ENCODE measurements around the gene PRKCZ.

PRKCZ gene

DNA sequence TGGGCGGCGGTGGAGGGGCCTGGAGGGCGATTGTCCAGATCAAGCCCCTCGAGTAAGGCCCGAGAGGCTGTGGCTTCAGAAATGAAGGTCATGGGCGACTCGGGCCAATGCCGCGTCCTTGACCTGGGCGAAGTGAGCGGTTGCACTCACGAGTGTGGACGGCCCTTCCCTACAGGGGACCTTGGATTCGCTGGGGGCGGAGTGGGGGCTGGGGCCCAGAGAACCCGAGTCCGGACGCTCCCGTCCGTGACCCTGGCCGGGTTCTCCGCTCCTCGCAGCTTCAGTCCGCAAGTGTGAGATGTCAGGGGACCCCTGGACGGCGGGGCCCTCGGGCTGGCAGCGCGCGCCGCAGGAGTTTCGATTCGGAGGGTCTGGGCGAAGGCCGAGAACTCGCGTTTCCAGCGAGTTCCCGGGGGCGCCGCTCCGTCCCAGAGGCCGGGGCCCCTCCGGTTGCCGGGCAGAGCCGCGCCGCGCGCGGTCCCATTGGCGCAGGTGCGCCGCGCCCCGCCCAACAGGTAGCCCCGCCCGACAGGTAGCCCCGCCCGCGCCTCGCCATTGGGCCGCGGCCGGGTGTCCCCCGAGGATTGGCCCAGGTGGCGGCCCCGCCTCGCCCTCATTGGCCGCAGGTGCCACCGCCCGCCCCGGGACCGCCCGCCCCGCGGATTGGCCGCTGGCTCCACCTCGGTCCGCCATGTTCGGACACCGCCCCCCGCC, at the start of gene PRKCZ:
Gene PRKCZ (plus strand): TSS at position 694 of the 714 bp plus-strand sequence. CDS start 220 bp downstream, outside the sequence.
- in situ Hi-C loops (cut with HindIII; ENCODE audit: low sequenced_read_pairs), result loop anchor here (10.0 kb wide), 1 partner anchor 65 kb away; no protein-coding TSS in a partner anchor

DNA sequence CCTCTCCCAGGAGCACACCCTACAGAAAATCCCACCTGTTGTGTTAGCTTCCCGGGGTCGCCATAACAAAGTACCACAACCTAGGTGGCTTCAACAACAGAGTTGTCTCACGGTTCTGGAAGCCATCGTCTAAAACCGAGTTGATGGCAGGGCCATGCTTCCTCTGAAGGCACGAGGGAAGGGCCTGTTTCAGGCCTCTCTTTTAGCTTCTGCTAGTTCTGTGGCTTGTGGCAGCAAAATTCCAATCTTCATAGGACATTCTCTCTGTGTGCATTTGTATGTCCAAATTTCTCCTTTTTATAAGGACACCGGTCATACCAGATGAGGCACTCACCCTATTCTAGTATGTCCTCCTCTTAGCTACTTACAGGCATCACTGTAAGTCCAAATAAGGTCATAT, 49.8 kb upstream of the PRKCZ start:
- in situ Hi-C loops (cut with HindIII; ENCODE audit: low sequenced_read_pairs), result no loop called here

DNA sequence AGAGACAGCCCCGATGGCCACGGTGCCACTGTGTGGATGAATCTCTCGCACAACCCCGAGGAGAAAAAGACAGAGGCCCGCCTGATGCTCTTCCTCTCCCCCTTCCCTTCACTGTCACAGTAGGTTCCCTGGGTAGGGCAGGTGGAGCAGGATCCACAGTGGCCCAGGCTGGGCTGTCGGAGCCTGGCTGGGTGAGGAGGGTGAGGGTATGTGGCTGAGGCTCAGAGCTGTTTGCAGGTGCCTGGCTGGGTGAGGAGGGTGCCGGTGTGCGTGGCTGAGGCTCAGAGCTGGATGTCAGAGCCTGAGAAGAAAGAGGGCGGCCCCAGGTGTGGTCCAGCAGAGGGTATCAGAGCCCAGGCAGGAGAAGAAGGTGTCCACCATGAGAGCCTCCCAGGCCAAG, 49.4 kb upstream of the PRKCZ start:
- in situ Hi-C loops (cut with HindIII; ENCODE audit: low sequenced_read_pairs), result no loop called here

DNA sequence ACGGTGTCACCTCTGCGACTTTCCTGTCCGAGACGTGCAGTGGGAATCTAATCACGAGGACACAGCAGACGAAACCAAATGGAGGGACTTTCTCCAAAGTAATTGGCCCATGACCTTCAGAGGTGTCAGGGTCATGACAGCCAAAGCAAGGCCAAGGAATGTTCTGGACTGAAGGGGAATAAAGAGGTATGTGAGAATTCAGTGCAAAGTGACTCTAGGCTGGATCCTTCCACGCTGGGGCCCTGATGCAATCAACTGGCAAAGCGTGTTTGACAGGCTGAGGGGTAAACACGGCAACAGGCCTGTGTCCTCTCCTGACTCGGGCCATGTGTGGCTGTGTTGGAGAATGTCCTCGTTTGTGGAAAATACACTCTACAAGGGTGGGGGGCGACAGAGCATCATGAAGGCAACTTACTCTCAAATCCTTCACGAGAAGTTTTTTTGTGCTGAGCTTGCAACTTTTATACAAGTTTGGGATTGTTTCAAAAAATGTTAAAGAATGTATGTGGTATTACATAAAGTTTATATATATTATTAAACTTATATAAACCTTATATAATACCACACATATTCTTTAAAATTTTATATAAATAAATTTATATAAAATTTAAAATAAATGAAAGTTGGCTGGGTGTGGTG, 48.3 kb upstream of the PRKCZ start:
- in situ Hi-C loops (cut with HindIII; ENCODE audit: low sequenced_read_pairs), result no loop called here

DNA sequence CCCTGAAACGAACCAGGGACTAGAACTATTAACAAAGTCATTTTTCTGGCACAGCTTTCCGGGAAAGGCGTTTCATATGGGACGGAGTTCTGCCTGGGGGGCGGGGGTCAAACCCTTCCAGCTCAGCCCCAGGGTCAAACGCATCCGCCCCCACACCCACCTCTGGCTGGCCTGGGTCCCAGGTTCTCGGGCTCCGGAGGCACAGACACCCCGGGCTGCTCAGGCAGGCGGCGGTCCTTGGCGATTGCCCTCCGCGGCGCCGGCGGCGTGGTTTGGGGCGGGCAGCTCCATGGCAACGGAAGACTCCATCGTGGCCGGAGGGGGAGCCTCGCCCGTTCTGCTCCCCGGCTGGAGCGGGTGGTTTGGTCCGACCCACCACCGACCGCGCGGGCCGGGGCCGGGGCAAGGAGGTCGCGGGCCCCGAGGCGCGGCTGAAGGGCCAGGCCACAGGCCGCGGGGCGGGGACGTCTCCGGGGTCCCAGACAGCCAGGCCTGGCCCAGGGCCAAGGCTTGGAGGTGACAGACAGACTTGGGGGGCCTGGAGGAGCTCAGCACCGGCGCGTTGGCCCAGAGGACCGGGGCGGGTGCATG, 46.6 kb upstream of the PRKCZ start, which contains the start of gene CFAP74:
Gene CFAP74 (minus strand): TSS at position 246 of the 591 bp plus-strand sequence. CDS start 12,830 bp downstream, outside the sequence.
- in situ Hi-C loops (cut with HindIII; ENCODE audit: low sequenced_read_pairs), result no loop called here

DNA sequence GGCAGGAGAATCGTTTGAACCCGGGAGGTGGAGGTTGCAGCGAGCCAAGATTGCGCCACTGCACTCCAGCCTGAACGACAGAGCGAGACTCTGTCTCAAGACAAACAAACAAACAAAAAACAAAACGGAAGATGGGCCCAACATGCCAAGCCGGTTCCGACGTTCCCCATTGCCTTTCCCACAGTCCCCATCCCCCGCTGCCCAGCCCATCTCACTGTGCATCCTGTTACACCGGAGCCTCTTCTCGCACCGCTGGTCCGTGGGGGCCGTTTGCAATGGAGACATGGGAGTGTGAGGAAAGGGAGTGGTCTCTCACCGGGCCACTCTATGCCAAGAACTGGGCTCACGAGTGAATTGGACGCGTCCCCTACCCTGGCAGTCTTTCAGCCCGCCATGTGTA, 45.4 kb upstream of the PRKCZ start:
- in situ Hi-C loops (cut with HindIII; ENCODE audit: low sequenced_read_pairs), result no loop called here

DNA sequence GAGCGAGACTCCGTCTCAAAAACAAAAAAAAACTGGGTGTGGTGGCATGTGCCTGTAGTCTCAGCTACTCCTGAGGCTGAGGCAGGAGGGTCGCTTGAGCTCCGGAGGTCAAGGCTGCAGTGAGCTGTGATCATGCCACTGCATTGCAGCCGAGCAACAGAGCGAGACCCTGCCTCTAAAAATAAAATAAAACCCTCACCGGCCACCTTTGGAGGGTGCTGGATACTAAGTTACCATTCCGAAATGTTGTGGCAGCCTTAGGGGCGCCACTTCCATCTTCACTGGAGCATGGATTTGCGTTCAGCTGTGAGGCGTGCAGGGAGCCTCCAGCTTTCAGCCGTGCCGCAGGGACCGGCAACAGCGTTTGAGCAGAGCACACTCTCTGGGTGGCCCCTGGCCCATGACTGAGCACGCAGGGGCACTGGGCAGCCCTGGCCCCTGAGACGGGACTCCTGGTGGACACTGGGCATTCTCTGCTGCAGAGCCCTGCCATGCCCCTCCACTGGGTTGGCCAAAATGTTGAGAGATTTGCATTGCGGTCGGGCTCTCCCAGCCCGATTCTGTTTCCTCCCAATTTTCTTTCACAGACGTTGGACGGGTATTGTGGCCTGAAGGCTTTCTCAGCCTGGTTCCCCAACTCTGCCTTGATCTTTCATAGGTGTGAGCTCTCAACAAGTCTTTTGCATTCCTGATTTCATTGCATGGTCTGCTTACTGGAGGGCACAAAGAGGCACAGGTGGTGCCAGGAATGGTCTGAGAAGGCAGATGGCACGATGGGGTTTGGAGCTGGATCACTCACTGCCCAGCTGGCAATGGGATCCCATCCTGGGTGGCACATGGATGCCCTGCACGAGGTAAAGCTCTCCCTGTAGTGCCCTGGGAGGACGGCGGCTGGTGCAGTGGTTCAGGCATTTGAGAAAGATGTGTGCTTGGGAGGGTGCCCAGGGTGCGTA, 40.8 kb upstream of the PRKCZ start:
- in situ Hi-C loops (cut with HindIII; ENCODE audit: low sequenced_read_pairs), result no loop called here

DNA sequence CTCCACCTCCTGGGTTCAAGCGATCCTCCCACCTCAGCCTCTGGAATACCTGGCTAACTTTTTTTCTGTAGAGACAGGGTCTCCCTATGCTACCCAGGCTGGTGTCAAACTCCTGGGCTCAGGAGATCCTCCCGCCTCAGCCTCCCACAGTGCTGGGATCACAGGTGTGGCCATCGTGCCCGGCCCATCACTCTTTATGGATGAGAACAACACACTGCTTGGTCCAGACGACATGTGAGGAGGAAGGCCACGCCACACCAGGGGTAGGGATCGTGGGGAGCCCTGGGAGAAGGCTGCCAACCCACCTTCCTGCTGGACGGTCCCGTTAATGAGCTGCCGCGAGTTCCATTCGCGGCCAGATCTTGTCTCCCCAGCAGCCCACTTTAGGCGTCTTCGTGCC, 36.0 kb upstream of the PRKCZ start:
- in situ Hi-C loops (cut with HindIII; ENCODE audit: low sequenced_read_pairs), result no loop called here

DNA sequence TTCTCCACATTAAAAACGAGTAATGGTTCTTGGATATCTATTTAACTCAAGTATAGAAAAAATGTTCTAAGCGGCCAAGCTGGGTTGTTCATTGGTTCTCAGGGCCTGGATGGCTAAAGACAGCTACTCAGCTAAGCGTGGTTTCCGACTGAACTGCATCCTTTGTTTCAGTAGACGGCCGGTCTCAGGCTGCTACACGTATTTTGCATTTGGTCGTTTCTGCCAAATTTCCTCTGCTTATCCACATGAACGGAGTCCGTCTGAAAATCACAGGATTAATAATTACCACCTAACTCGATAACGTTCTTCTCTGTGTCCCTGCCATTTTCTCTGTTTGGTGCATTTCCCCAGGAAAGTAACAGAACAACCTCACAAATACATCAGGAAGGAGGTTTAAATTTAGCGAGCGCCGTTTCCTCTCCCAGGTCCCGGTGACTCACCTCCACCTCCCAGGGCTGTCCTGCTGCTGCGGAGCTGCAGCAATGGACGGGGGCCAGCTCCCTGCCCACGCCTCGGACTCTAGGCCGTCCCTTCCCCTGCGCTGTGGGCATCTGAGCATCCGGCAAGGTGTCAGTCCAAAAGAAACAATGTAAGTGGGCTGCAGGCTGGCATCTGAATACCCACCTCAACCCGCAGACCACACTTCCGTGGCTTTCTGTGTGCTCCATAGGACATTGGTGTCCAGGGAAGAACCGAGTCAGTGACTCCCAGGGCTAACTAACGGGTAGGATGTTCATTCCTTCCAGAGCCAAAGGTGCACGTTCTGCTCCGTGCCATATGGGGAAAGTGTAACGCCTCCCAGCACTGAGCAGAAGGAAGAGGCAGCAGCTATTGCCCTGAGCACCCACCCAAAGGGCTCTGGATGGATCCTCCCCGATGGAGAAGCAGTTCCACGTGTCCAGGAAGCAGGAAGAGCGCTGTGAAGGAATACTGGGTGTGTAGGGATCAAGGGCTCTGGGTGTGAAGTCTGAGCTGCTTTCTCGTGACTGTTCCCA, 35.2 kb upstream of the PRKCZ start:
- in situ Hi-C loops (cut with HindIII; ENCODE audit: low sequenced_read_pairs), result no loop called here

DNA sequence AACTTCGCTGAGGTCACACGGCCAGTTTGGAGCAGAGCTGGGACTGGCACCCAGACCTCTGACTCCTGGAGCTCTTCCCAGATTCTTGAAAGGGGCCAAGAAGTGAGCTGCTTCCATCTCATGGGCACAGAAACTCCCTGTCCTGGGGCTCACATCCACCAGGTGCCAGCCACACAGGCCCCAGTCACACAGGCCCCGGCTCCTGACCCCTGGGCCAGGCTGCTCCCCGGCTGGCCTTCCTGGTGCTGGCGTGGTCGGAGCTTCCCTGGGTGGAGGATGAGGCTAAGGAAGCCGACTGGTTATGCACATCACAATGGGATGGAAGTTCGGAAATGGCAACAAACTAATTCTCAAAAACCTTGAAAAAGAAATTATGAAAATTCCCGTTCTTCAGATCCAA, 34.1 kb upstream of the PRKCZ start:
- in situ Hi-C loops (cut with HindIII; ENCODE audit: low sequenced_read_pairs), result no loop called here

DNA sequence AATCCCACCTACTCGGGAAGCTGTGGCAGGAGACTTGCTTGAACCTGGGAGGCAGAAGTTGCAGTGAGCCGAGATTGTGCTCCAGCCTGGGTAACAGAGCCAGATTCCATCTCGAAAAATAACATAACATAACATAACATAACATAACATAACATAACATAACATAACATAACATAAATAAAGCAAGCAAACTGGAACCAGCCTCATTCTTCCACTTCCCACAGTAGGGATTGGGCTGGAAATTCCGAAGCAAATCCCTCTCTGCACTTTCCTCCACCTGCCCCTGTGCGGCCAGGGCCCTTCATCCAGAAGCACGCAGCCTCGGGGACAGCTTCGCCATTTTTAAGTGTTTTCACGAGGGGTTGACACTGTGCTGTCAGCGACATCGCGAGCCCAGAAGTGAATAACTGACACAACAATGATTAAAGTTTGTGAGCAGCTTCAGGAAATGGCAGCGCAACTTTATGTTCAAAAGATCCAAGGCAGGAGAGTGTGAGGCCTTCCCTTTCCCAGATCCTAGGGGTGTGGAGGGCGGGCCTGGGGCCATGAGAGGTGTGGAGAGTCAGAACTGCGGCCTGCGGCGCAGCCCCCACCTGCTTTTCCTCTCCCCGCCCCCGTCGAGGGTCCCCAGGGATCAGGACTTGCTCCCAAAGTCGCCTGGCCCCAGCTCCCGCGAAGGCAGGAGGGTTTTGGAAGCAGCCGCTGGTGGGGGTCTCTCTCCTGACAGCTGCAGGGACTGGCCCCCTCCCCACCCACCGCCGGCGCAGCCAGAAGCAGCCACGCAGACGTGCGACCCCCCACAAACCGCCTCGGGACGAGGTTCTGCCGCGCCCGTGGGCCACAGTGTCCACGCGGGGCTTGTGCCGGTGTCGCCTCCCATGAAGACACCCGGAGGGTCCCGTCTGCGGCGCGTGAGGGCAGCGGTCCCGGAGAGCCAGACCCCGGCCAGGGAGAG, 31.7 kb upstream of the PRKCZ start:
- in situ Hi-C loops (cut with HindIII; ENCODE audit: low sequenced_read_pairs), result no loop called here

DNA sequence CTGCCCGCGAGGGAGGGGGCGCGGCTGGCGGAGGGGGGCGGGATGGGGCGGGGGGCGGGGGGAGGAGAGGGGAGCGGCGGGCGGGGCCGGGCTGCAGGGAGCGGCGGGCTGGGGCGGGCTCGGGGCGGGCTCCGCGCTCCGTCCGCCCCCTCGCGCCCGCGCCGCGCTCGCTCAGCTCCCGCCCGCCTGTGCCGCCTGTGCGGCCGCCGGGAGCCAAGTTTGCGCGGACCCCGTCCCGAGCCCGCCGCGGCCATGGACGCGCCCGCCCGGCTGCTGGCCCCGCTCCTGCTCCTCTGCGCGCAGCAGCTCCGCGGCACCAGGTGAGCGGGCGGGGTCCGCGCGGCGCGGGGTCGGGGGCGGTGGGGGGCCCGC, 31.1 kb upstream of the PRKCZ start, which contains the start of gene GABRD:
Gene GABRD (plus strand): TSS at position 174 of the 372 bp plus-strand sequence. CDS start 79 bp downstream, at position 253.
- in situ Hi-C loops (cut with HindIII; ENCODE audit: low sequenced_read_pairs), result no loop called here

DNA sequence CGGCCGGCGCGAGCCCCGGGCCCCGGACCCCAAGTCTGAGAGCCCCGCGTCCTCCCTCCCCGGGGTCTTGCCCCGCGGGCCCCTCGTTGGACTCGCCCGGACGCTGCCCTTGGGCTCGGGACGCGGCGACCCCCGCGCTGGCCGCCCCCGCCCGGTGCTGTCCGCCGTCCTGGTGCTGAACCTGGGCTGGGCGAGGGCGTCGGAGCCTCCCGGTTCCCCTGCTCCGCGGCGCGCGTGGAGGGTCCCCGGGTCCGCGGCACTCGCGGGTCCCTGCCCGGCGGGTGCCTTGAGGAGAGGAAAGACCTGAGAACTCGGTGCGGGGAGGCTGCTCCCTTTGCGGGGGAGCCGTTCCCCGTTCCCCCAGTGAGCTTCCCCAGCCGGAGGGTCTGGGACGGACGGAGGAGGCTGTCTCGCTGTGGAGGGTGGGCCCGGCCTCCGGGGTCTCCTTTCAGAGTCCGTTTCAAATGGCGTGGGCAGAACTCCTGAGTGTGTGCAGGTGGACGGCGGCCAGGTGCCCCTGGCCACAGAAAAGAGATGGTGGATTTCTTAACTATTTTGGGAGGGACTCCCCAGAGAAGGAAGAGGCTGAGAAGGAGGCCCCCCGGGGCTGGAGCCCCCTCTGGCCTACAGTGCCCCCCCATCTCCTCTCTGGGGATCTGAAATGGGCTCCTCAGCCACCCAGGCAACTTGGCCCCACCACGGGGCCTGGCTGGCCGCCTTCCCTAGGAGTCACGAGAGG, 30.5 kb upstream of the PRKCZ start:
- in situ Hi-C loops (cut with HindIII; ENCODE audit: low sequenced_read_pairs), result no loop called here

DNA sequence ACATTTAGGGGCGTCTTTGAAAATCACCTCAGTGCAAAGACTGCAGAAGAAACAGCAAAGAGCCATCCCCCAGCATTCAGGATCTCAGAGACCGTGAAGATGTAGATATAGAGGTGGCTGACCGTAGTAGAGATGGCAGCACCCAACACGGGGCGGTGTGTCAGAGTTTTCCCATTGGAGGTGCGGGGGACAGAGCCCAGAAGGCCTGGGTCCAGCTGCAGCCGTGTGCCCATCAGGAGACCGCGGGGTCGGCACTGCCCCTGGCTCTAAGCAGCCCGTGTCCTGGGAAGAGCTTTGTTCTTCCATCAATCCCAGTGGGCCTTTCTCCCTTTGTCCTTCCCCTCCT, 29.9 kb upstream of the PRKCZ start:
- in situ Hi-C loops (cut with HindIII; ENCODE audit: low sequenced_read_pairs), result no loop called here

DNA sequence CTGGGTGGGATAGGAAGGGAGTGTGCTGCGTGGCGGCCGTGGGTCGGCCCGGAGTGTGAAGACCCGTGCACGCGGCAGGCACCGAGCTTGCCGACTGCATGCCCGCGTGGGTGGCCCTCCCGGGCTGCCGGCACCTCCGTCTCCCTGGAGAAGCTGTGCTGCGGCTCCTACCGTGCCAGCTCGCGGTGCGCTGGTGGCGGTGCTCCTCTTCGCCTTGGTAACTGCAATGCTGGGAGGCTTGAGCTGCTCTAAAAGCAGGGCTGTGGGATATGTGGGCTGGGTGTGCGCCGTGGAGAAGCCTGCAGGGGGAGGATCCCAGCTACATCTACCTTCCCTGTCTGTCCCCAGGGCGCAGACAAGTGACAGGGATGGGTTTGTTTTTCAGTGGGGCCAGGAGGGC, 28.7 kb upstream of the PRKCZ start:
- in situ Hi-C loops (cut with HindIII; ENCODE audit: low sequenced_read_pairs), result no loop called here

DNA sequence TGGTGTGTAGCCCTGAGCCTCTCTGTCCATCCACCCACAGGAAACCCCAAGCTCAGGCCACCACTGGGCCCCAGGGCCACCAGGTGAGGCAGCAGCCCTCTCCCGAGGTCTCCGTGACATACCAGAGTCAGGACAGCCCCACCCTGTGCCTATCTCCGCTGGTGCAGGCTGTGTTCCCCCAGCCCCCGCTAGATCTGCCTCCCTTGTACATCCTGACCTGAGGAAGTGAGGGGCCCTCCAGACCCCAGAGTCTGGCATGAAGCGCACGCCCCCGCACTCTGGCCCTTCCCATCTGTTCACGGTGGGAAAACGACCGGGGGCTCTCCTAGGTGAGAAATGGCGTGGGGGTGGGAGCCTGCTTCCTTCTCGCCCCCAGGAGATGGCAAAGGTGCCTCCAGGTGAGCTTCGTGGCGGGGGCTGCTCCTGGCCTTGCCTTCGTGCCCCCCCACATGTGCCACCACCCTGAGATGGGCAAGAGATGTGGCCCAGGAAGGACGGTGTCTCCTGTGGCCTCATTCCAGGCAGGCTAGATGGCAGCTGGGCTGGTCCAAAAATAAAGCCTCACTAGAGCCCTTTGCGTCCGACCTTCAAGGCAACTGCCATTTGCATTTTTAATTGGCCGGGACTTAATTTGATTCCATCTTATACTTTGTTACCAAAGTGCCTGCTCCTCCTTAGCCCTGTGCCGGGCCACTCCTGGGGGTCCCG, 28.0 kb upstream of the PRKCZ start:
- in situ Hi-C loops (cut with HindIII; ENCODE audit: low sequenced_read_pairs), result no loop called here

DNA sequence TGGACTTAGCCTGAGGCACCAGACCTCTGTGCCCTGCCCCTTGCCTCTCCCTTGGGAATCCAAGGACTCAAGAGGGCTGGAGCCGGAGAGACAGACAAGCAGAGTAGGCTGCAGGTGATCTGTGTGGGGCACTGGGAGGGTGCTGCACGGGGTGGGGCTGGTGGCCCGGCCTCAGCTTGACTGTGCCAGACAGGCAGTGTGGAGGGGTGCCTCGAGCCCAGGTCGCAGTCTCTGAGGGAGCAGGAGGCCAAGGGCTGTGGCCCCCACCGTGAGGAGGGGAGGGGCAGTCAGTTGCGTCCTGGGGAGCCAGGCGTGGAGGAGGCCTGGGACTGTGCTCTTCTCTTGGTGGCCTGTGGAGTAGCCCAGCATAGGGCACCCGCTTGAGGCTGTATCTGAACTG, 27.0 kb upstream of the PRKCZ start:
- in situ Hi-C loops (cut with HindIII; ENCODE audit: low sequenced_read_pairs), result no loop called here

All from DLD1 (cell line).